HG03175 (cell line): ENCODE results near the gene TMEM138.

ENCODE experiments used
- ATAC-seq: cut with Tn5 transposase; IDR thresholded peaks from one replicate; pipeline ENCODE4 v1.9.1; 2021; ENCODE audit warnings: mild to moderate bottlenecking, moderate library complexity; ENCODE audit not compliant: unreplicated experiment

The TMEM138 gene

GRCh38 chr11:61341706-61342105 is 20.5 kb upstream of the TMEM138 start:
- no peak for ATAC-seq

GRCh38 chr11:61342207-61342803 is 19.9 kb upstream of the TMEM138 start:
- no peak for ATAC-seq

- ATAC-seq = no peak
Observed at GRCh38 chr11:61343792-61344745, 18.1 kb upstream of the TMEM138 start.

GRCh38 chr11:61345170-61345610 is 17.0 kb upstream of the TMEM138 start:
- no peak for ATAC-seq

- no peak for ATAC-seq
Observed at GRCh38 chr11:61345954-61346843, 16.0 kb upstream of the TMEM138 start.

GRCh38 chr11:61347916-61348461 is 14.2 kb upstream of the TMEM138 start:
- ATAC-seq = no peak

- ATAC-seq = no peak
Observed at GRCh38 chr11:61349189-61349751, 12.9 kb upstream of the TMEM138 start.

GRCh38 chr11:61349916-61350315 is 12.3 kb upstream of the TMEM138 start:
- no peak for ATAC-seq

GRCh38 chr11:61350336-61350735 is 11.8 kb upstream of the TMEM138 start:
- ATAC-seq = no peak

GRCh38 chr11:61350803-61351202 is 11.4 kb upstream of the TMEM138 start:
- no peak for ATAC-seq

GRCh38 chr11:61352038-61352437 is 10.1 kb upstream of the TMEM138 start:
- ATAC-seq = no peak

GRCh38 chr11:61353131-61354067 is 8.8 kb upstream of the TMEM138 start:
- ATAC-seq = no peak

- no peak for ATAC-seq
Observed at GRCh38 chr11:61354208-61354607, 8.0 kb upstream of the TMEM138 start.

- no peak for ATAC-seq
Observed at GRCh38 chr11:61356706-61357105, 5.5 kb upstream of the TMEM138 start.

GRCh38 chr11:61357233-61357893 is 4.8 kb upstream of the TMEM138 start:
- peak; percentile 50 for ATAC-seq

- no peak for ATAC-seq
Observed at GRCh38 chr11:61357894-61358239, 4.3 kb upstream of the TMEM138 start.

- ATAC-seq = no peak
Observed at GRCh38 chr11:61358566-61358965, 3.6 kb upstream of the TMEM138 start.

- no peak for ATAC-seq
Observed at GRCh38 chr11:61359516-61359915, 2.7 kb upstream of the TMEM138 start.

- ATAC-seq = no peak
Observed at GRCh38 chr11:61361237-61361740, 885 bp upstream of the TMEM138 start.
